Fibroblast of the aortic adventitia (primary cell): ENCODE data around the gene CXCL1. TPM values are rescaled to one million over a fixed set of nuclear protein-coding genes. Genes with fewer than 3 reads are reported as not detected.
A peak's percentile ranks its signal among the peaks of the same experiment; 100 is the strongest.

Experiments used
- DNase-seq: peaks from one replicate; pipeline ENCODE4 v3.0.0-alpha.2; 2010; ENCODE audit warnings: low read depth
- H3K4me3 ChIP-seq: 2 replicates; pipeline ENCODE4 v1.5.1; 2011; ENCODE audit warnings: low read depth, mild to moderate bottlenecking, control low read depth, low read length, moderate library complexity
- CTCF ChIP-seq: IDR thresholded peaks from 2 replicates; pipeline ENCODE4 v1.5.1; 2011; ENCODE audit warnings: mild to moderate bottlenecking, low read length, control low read depth, inconsistent platforms; ENCODE audit not compliant: insufficient read depth
- total RNA-seq: library from RNA; depleted of rRNA; stranded (reverse); fragments of >200 nt; gene quantifications from 2 replicates; pipeline ENCODE4 v1.2.3, GENCODE V29; 2012; ENCODE audit warnings: low replicate concordance

Gene CXCL1
- total RNA-seq, 1 donor: 5.2 TPM

DNA sequence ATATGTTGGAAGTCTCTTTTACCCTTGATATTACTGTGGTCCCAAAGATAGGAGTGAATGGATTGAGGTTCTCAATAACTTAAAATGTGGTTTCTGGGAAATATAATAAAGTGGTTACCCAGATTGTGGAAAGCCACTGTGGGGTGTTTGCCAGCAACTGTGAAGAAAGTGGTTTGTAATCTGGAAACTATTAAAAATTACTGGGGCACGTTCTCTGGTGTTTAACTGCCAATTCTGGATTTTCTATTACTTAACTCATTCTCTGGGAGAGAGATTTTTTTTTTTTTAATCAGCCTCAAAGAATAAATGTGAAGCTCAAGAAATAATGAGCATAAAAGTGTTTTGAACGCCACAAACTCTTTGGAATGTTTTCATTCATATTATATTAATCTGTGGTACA is 37.6 kb upstream of the CXCL1 start:
- DNase-seq: peak; percentile 75
- H3K4me3 ChIP-seq: no peak overlapping the region
- TF ChIP-seq CTCF: no peak

DNA sequence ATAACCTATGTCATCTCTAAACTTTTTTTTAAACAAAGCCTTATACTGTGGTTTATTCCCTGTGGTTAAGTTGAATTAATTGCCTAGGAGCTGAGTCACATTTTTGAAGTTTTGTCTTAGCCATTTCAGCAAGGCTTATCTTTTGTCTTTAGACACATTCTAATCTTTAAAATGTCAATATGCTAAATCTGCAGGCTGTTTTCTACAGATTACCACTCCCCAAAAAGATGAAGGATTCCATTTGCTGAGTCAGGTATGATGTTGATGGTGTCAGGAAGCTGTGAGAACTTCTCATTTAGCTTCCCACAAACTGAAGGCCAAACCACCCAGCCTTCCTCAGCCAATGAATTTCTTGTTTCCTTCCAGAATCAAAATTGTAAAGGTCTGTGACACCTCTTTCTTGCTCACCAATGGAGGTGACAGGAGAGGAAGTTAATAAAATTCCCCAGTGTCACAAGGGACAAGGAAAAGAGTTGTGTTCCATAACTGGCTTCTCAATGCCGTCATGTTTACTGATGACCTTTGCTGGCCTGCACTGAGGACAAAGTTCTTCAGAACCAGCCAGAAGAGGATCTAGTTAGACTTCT is 36.4 kb upstream of the CXCL1 start:
- DNase-seq: peak; percentile 85
- no peak for TF ChIP-seq CTCF
- no peak overlapping the region for H3K4me3 ChIP-seq

GRCh38 chr4:73836373-73837279 is 32.6 kb upstream of the CXCL1 start, which contains the start of gene CXCL6:
TSS of gene CXCL6 (plus strand) at chr4:73836678. CDS start at chr4:73836751, 73 bp downstream.
- H3K4me3 ChIP-seq: peak within 1 kb of the TSS; percentile 63
- DNase-seq: no peak
- TF ChIP-seq CTCF: no peak

GRCh38 chr4:73839071-73839470 is 30.1 kb upstream of the CXCL1 start:
- TF ChIP-seq CTCF: no peak
- H3K4me3 ChIP-seq: no peak overlapping the region
- no peak for DNase-seq

- no peak for DNase-seq
- no peak overlapping the region for H3K4me3 ChIP-seq
- no peak for TF ChIP-seq CTCF
Measured at GRCh38 chr4:73839715-73840114, 29.5 kb upstream of the CXCL1 start.

- DNase-seq: peak; percentile 91
- no peak for TF ChIP-seq CTCF
- H3K4me3 ChIP-seq: no peak overlapping the region
Measured at GRCh38 chr4:73841243-73841925, 27.8 kb upstream of the CXCL1 start.
